ENCODE results near the gene REV3L. TPM values are rescaled to one million over a fixed set of nuclear protein-coding genes. Genes with fewer than 3 reads are reported as not detected.
A peak's percentile ranks its signal among the peaks of the same experiment; 100 is the strongest.
"Not testable (repeated sequence)": the region's sequence is repeated elsewhere in the genome, so short reads cannot be mapped to it uniquely, and the experiment has no call there.

REV3L gene
- total RNA-seq, 2 donors from 2014 or later, result 17.4 to 19.3 TPM

- Mint-ChIP-seq H3K27ac (no peak overlapping the region), H3K9me3 (no peaks in the 10 kb centered on the region), H3K36me3 (ENCODE audit: insufficient read depth in 2 of 2) (peaks cover 0 to 3% of the 10 kb centered on the region in 2 donors), H3K27me3 (ENCODE audit: low read depth) (no peaks in the 10 kb centered on the region), H3K4me3 (no peak overlapping the region), H3K4me1 (ENCODE audit: low read depth) (peaks cover 17% of the 10 kb centered on the region)
- no peak for DNase-seq
- ATAC-seq (replicated peaks in 1 of 2), result no peak
These were observed 34.9 kb upstream of the REV3L start for GRCh38 chr6:111517965-111518364.

DNA sequence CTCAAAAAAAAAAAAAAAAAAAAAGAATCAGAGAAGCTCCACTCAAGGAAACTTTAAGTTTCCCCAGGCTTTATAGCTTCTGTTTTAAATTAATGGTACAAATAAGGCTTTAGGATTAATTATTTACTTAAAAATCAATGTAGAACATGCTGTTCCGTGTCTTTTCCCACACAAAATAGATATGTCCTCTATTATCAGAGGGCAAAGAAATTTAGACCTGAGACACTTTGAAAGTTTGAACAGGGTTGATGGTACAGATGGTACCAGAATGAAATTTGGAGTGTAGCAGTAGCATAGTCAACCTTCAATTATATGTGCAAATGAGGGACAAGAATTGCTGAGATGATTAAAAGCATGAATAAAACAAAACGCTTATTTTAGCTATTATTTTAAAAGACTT lies 32.2 kb upstream of the REV3L start:
- Mint-ChIP-seq H3K9me3 (no peaks in the 10 kb centered on the region), H3K36me3 (ENCODE audit: insufficient read depth in 2 of 2) (no peaks in the 10 kb centered on the region), H3K27ac (no peak overlapping the region), H3K27me3 (ENCODE audit: low read depth) (no peaks in the 10 kb centered on the region), H3K4me3 (no peak overlapping the region), H3K4me1 (ENCODE audit: low read depth) (peaks cover 8% of the 10 kb centered on the region)
- DNase-seq (no peak), ATAC-seq (replicated peaks in 1 of 2) (no peak)

DNA sequence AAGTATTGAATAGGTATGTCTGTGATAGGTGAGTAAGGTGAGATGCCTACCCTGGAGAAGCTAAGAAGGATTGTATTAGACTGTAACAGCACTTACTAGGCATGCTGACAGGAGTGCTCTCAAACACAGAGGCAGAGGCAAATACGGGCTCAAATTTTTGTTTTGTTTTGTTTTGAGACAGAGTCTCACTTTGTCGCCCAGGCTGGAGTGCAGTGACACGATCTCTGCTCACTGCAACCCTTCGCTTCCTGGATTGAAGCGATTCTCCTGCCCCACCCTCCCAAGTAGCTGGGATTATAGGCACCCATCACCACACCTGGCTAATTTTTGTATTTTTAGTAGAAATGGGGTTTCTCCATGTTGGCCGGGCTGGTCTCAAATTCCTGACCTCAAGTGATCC lies 31.5 kb upstream of the REV3L start:
- H3K9me3 Mint-ChIP-seq; DNase-seq; H3K36me3 Mint-ChIP-seq (ENCODE audit: insufficient read depth in 2 of 2); H3K27ac Mint-ChIP-seq; H3K27me3 Mint-ChIP-seq (ENCODE audit: low read depth); H3K4me1 Mint-ChIP-seq (ENCODE audit: low read depth); H3K4me3 Mint-ChIP-seq; ATAC-seq (replicated peaks in 1 of 2): not testable (repeated sequence)

DNA sequence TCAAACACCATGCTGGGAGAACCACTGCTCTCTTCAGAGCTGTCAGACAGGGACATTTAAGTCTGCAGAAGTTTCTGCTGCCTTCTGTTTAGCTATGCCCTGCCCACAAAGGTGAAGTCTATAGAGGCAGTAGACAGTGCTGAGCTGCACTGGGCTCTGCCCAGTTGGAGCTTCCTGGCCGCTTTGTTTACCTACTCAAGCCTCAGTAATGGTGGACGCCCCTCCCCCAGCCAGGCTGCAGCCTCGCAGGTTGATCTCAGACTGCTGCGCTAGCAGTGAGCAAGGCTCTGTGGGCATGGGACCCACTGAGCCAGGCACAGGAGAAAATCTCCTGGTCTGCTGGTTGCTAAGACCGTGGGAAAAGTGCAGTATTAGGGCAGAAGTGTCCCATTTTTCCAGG lies 24.2 kb upstream of the REV3L start:
- peaks cover 5 to 17% of the 10 kb centered on the region in 2 donors for H3K36me3 Mint-ChIP-seq (ENCODE audit: insufficient read depth in 2 of 2)
- H3K4me1 Mint-ChIP-seq (ENCODE audit: low read depth), result peaks cover 12% of the 10 kb centered on the region
- not testable (repeated sequence) for H3K9me3 Mint-ChIP-seq; H3K27me3 Mint-ChIP-seq (ENCODE audit: low read depth); H3K4me3 Mint-ChIP-seq; H3K27ac Mint-ChIP-seq; ATAC-seq (replicated peaks in 1 of 2); DNase-seq

- H3K27me3 Mint-ChIP-seq (ENCODE audit: low read depth); ATAC-seq (replicated peaks in 1 of 2); DNase-seq; H3K9me3 Mint-ChIP-seq; H3K27ac Mint-ChIP-seq; H3K4me3 Mint-ChIP-seq: not testable (repeated sequence)
- Mint-ChIP-seq H3K36me3 (ENCODE audit: insufficient read depth in 2 of 2) (peaks cover 5 to 17% of the 10 kb centered on the region in 2 donors), H3K4me1 (ENCODE audit: low read depth) (peaks cover 12% of the 10 kb centered on the region)
These were observed 22.5 kb upstream of the REV3L start for GRCh38 chr6:111505498-111505897.

DNA sequence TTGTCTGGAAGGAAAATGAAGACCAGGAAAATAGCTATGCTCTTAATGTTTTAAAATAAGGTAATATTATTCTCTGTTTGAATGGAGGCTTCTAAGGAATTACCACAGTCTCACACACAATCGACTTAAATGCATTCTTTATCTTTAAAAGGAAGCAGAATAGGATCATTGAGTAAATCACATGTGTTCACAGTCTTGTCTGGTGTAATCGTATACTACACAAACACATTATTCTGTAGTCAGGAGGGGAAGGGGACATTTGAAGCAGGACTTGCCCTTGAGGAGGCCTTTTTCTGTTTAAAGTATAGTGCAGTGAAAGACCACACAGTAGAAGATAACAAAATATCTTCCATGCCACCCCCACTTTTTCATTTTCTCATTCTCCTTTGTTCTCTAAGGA lies 20.6 kb upstream of the REV3L start:
- H3K27me3 Mint-ChIP-seq (ENCODE audit: low read depth), result no peaks in the 10 kb centered on the region

DNA sequence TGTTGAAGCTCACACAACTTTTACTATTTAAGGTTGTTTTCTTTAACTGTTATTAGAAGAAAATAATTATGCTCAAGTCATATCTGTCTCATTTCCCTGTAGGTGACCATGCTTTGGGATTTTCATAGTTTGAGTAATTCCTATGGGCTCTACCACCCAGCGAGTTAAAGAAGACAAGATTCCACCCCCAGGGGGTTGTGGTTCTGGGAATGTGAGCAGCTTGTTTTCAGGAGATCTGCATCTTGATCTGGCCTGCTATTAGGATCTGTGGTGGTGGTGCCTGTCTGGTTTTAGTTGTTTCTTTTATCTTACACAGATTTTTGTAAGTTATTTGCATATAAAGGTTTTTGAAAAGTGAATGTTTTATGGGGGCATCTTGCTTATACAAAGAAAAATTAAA lies 20.2 kb upstream of the REV3L start:
- Mint-ChIP-seq H3K36me3 (ENCODE audit: insufficient read depth in 2 of 2) (peaks cover 5 to 17% of the 10 kb centered on the region in 2 donors), H3K9me3 (peaks cover 0 to 3% of the 10 kb centered on the region in 2 donors), H3K4me1 (ENCODE audit: low read depth) (peaks cover 12% of the 10 kb centered on the region), H3K27ac (no peak overlapping the region), H3K4me3 (no peak overlapping the region), H3K27me3 (ENCODE audit: low read depth) (no peaks in the 10 kb centered on the region)
- ATAC-seq (replicated peaks in 1 of 2) (no peak), DNase-seq (no peak)

More for the DNA sequence above, 20.6 kb upstream of the REV3L start:
- DNase-seq (no peak), ATAC-seq (replicated peaks in 1 of 2) (no peak)
- Mint-ChIP-seq H3K36me3 (ENCODE audit: insufficient read depth in 2 of 2) (peaks cover 5 to 17% of the 10 kb centered on the region in 2 donors), H3K4me3 (no peak overlapping the region), H3K4me1 (ENCODE audit: low read depth) (peaks cover 12% of the 10 kb centered on the region), H3K27ac (no peak overlapping the region), H3K9me3 (peaks cover 0 to 3% of the 10 kb centered on the region in 2 donors)

DNA sequence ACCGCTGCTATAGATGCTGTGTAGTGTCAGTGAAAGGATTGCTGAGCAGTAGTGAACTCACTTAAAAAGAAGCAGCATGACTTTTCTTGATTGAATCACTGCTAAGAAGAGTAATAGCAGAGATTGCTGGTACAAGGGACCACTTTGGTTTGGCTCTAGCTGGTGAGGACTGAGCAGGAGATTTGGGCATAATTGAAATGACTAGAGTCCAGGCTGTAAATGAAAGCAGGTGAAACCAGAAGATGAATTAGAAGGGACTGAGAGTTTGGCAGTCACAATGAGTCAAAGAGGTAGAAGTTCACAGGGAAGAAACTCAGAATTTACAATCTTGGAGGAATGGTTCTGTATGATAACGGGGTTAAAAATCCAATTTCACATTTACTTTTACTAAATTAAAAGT lies 19.1 kb upstream of the REV3L start:
- no peaks in the 10 kb centered on the region for H3K27me3 Mint-ChIP-seq (ENCODE audit: low read depth)
- H3K4me3 Mint-ChIP-seq, result no peak overlapping the region
- no peak for DNase-seq
- H3K9me3 Mint-ChIP-seq, result peaks cover 0 to 3% of the 10 kb centered on the region in 2 donors
- H3K27ac Mint-ChIP-seq, result no peak overlapping the region
- ATAC-seq (replicated peaks in 1 of 2), result peak; percentile 31 to 55
- peaks cover 6 to 18% of the 10 kb centered on the region in 2 donors for H3K36me3 Mint-ChIP-seq (ENCODE audit: insufficient read depth in 2 of 2)
- H3K4me1 Mint-ChIP-seq (ENCODE audit: low read depth), result peaks cover 12% of the 10 kb centered on the region

GRCh38 chr6:111499269-111499793 lies 16.3 kb upstream of the REV3L start:
- Mint-ChIP-seq H3K4me1 (ENCODE audit: low read depth) (peaks cover 13% of the 10 kb centered on the region), H3K4me3 (no peak overlapping the region), H3K27me3 (ENCODE audit: low read depth) (no peaks in the 10 kb centered on the region), H3K9me3 (no peaks in the 10 kb centered on the region), H3K27ac (no peak overlapping the region), H3K36me3 (ENCODE audit: insufficient read depth in 2 of 2) (peaks cover 1 to 2% of the 10 kb centered on the region in 2 donors)
- DNase-seq (no peak), ATAC-seq (replicated peaks in 1 of 2) (no peak)

- H3K36me3 Mint-ChIP-seq (ENCODE audit: insufficient read depth in 2 of 2), result peaks cover 1 to 4% of the 10 kb centered on the region in 2 donors
- H3K27me3 Mint-ChIP-seq (ENCODE audit: low read depth), result no peaks in the 10 kb centered on the region
- ATAC-seq (replicated peaks in 1 of 2) (no peak), DNase-seq (no peak)
- H3K4me1 Mint-ChIP-seq (ENCODE audit: low read depth), result peaks cover 13% of the 10 kb centered on the region
- H3K9me3 Mint-ChIP-seq, result no peaks in the 10 kb centered on the region
- H3K27ac Mint-ChIP-seq, result no peak overlapping the region
- no peak overlapping the region for H3K4me3 Mint-ChIP-seq
These were observed 12.1 kb upstream of the REV3L start for GRCh38 chr6:111494951-111495635.

DNA sequence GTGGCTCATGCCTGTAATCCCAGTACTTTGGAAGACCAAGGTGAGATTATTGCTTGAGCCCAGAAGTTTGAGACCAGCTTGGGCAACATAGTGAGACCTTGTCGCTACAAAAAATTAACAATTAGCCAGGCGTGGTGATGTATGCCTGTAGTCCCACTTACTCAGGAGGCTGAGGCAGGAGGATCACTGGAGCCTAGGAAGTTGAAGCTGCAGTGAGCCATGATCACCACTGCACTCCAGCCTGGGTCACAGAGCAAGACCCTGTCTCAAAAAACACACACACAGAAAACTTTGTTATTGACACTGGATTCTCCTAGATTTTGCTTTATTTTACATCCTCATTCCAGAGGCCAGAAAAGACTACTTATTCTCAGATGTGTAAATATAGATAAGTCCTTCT lies 9.5 kb upstream of the REV3L start:
- Mint-ChIP-seq H3K27me3 (ENCODE audit: low read depth) (no peaks in the 10 kb centered on the region), H3K4me1 (ENCODE audit: low read depth) (peaks cover 32% of the 10 kb centered on the region), H3K27ac (no peak overlapping the region), H3K4me3 (no peak overlapping the region), H3K36me3 (ENCODE audit: insufficient read depth in 2 of 2) (peaks cover 2 to 11% of the 10 kb centered on the region in 2 donors), H3K9me3 (no peaks in the 10 kb centered on the region)
- ATAC-seq (replicated peaks in 1 of 2) (no peak), DNase-seq (no peak)

GRCh38 chr6:111490067-111490466 lies 7.0 kb upstream of the REV3L start:
- no peak for DNase-seq
- H3K27me3 Mint-ChIP-seq (ENCODE audit: low read depth), result no peaks in the 10 kb centered on the region
- peak overlapping the region; percentile 1 for H3K27ac Mint-ChIP-seq
- no peaks in the 10 kb centered on the region for H3K9me3 Mint-ChIP-seq
- no peak for ATAC-seq (replicated peaks in 1 of 2)
- no peak overlapping the region for H3K4me3 Mint-ChIP-seq
- H3K36me3 Mint-ChIP-seq (ENCODE audit: insufficient read depth in 2 of 2), result peaks cover 5 to 16% of the 10 kb centered on the region in 2 donors
- H3K4me1 Mint-ChIP-seq (ENCODE audit: low read depth), result peaks cover 55% of the 10 kb centered on the region

DNA sequence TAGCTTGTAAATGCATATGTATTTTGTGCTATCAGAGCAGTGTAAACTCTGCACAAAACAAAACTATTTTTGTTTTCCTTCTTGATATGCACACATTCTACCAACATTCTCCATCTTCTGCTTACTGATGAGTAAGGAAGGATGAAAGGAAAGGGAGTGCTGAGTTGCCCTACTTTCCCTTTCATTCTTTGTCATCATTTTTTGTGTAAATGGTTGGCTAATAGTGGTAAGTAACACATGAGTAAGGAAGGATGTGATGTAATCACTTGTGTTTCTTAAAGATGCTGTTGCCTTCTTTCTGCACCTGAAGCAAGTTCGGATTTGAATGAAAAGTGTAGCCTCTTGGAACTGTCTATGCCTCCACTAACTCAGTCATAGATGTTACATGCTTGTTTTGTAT lies 4.6 kb upstream of the REV3L start:
- Mint-ChIP-seq H3K4me3 (peak overlapping the region; percentile 46 to 96), H3K27ac (peak overlapping the region; percentile 66), H3K36me3 (ENCODE audit: insufficient read depth in 2 of 2) (peaks cover 10 to 18% of the 10 kb centered on the region in 2 donors), H3K9me3 (no peaks in the 10 kb centered on the region), H3K4me1 (ENCODE audit: low read depth) (peaks cover 56% of the 10 kb centered on the region), H3K27me3 (ENCODE audit: low read depth) (no peaks in the 10 kb centered on the region)
- ATAC-seq (replicated peaks in 1 of 2), result peak; percentile 31 to 42
- peak in 1 of 2 donors; percentile 18 for DNase-seq

- no peaks in the 10 kb centered on the region for H3K27me3 Mint-ChIP-seq (ENCODE audit: low read depth)
- peak; percentile 21 to 33 for DNase-seq
- no peaks in the 10 kb centered on the region for H3K9me3 Mint-ChIP-seq
- peaks cover 57% of the 10 kb centered on the region for H3K4me1 Mint-ChIP-seq (ENCODE audit: low read depth)
- peak overlapping the region; percentile 66 for H3K27ac Mint-ChIP-seq
- peaks cover 12 to 20% of the 10 kb centered on the region in 2 donors for H3K36me3 Mint-ChIP-seq (ENCODE audit: insufficient read depth in 2 of 2)
- ATAC-seq (replicated peaks in 1 of 2), result peak; percentile 5 to 19
- peak overlapping the region; percentile 77 to 96 for H3K4me3 Mint-ChIP-seq
These were observed 3.9 kb upstream of the REV3L start for GRCh38 chr6:111486921-111487320.
